ENCODE measurements around the gene GFY.
"Not testable (repeated sequence)": the region's sequence is repeated elsewhere in the genome, so short reads cannot be mapped to it uniquely, and the experiment has no call there.

GFY gene

GRCh38 chr19:49469828-49470614 lies 44.8 kb downstream of the GFY start:
- no peak for DNase-seq (ENCODE audit: low read depth)

DNA sequence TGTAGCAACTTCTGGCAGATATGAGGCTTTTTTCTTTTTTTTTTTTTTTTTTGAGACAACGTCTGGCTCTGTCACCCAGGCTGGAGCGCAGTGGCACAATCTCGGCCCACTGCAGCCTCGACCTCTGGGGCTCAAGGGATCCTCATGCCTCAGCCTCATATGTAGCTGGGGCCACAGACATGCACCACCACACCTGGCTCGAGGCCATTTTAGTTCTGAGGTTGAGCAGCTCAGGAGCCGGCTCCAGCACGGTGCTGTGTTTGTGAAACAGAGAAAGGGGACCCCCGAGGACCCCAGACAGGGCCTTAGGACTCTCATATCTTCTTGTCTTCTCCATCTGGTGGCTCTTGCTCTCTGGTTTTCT lies 45.4 kb downstream of the GFY start:
- DNase-seq (ENCODE audit: low read depth), result no peak

GRCh38 chr19:49472936-49473335 lies 47.7 kb downstream of the GFY start:
- DNase-seq (ENCODE audit: low read depth), result no peak

DNA sequence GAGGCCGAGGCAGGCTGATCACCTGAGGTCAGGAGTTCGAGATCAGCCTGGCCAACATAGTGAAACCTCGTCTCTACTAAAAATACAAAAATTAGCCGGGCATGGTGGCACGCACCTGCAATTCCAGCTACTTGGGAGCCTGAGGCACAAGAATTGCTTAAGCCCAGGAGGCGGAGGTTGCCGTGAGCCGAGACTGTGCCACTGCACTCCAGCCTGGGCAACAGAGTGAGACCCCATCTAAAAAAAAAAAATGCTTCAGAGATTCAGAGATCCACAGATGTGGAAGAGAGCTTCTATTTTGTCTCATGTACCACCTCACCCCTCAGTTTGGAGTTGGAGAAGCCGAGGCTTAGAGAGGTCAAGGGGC lies 48.3 kb downstream of the GFY start:
- not testable (repeated sequence) for DNase-seq (ENCODE audit: low read depth)

GRCh38 chr19:49473868-49474541 lies 48.8 kb downstream of the GFY start, which contains the start of gene FLT3LG:
TSS of gene FLT3LG (plus strand) at chr19:49474215. CDS start at chr19:49474640, 425 bp downstream.
- peak; percentile 82 for DNase-seq (ENCODE audit: low read depth)

GRCh38 chr19:49474542-49474924 lies 49.3 kb downstream of the GFY start:
- no peak for DNase-seq (ENCODE audit: low read depth)

- DNase-seq (ENCODE audit: low read depth), result no peak
These were observed 50.2 kb downstream of the GFY start for GRCh38 chr19:49475191-49475917.

GRCh38 chr19:49475995-49476880 lies 51.0 kb downstream of the GFY start:
- DNase-seq (ENCODE audit: low read depth), result no peak
